T-cell (primary cell): ENCODE measurements around the gene USH2A. TPM values are rescaled to one million over a fixed set of nuclear protein-coding genes. Genes with fewer than 3 reads are reported as not detected.

Source experiments
- ATAC-seq, 4 experiments: fragments of 200-7000 bp in 3 of 4; fragments of 150-1000 bp in 1 of 4; cut with Tn5 transposase; replicated peaks in 1 of 4; 1 replicate in 3 of 4; 2 replicates in 1 of 4; pipeline ENCODE4 v1.10.0; 2021; ENCODE audit warnings: moderate library complexity in 3 of 4, mild to moderate bottlenecking in 2 of 4, moderate number of reproducible peaks in 1 of 4
- CTCF ChIA-PET, 2 donors: fragments of 300-600 bp; sonication (Branson Sonifier 250); formaldehyde crosslinking; loops; one replicate each; lab custom pipeline; 2022; ENCODE audit warnings: antibody characterized with exemption in 2 of 2; lab: Charles Lee
- POLR2A ChIA-PET, 2 donors: fragments of 300-600 bp; sonication (Branson Sonifier 250); formaldehyde crosslinking; loops; one replicate each; lab custom pipeline; 2022; ENCODE audit warnings: antibody characterized with exemption in 2 of 2; lab: Charles Lee
- DNase-seq, 35 experiments: peaks; one replicate each; pipeline versions ENCODE4 v3.0.0 to v3.0.0-alpha.2; 2013 to 2023
- H3K27ac ChIP-seq: one replicate; pipeline ENCODE4 v1.5.1; 2013; ENCODE audit warnings: low read length
- H3K27me3 ChIP-seq, 2 experiments: replicated peaks in 1 of 2; 1 replicate in 1 of 2; 2 replicates in 1 of 2; pipeline versions ENCODE4 v1.6.1 to v1.7.0; 2013; ENCODE audit warnings: low read length in 1 of 2, mixed read lengths in 1 of 2; ENCODE audit not compliant: control insufficient read depth in 2 of 2, insufficient read depth in 2 of 2; ENCODE audit errors: extremely low read depth in 1 of 2
- H3K36me3 ChIP-seq, 2 donors: 1 replicate in 1 of 2; 2 replicates in 1 of 2; pipeline versions ENCODE4 v1.6.1 to v1.7.0; 2013; ENCODE audit warnings: low read length in 1 of 2; ENCODE audit not compliant: control insufficient read depth in 2 of 2, insufficient read depth in 1 of 2; ENCODE audit errors: extremely low read depth in 1 of 2
- H3K4me1 ChIP-seq, 2 experiments: 1 replicate in 1 of 2; 2 replicates in 1 of 2; pipeline versions ENCODE4 v1.6.1 to v1.7.0; 2013; ENCODE audit warnings: low read length in 2 of 2, mixed read lengths in 1 of 2; ENCODE audit not compliant: insufficient read depth in 2 of 2, control insufficient read depth in 1 of 2; ENCODE audit errors: extremely low read depth in 1 of 2
- H3K4me3 ChIP-seq, 2 donors: 1 replicate in 1 of 2; 2 replicates in 1 of 2; pipeline versions ENCODE4 v1.5.1 to v1.7.0; 2013; ENCODE audit warnings: mild to moderate bottlenecking in 2 of 2, low read length in 1 of 2, moderate library complexity in 1 of 2; ENCODE audit not compliant: control insufficient read depth in 1 of 2; ENCODE audit errors: extremely low read depth in 1 of 2
- H3K9me3 ChIP-seq: 2 replicates; pipeline ENCODE4 v1.7.0; 2013
- H3K27ac Mint-ChIP-seq, 2 donors: one replicate each; pipeline ENCODE4 v1.8.0; 2020 to 2021; ENCODE audit warnings: mild to moderate bottlenecking in 2 of 2, mixed read lengths in 2 of 2
- H3K27me3 Mint-ChIP-seq, 2 donors: one replicate each; pipeline ENCODE4 v1.8.0; 2021 to 2022; ENCODE audit warnings: mixed read lengths in 2 of 2
- H3K36me3 Mint-ChIP-seq: one replicate; pipeline ENCODE4 v1.8.0; 2021; ENCODE audit warnings: mixed read lengths
- H3K4me1 Mint-ChIP-seq, 3 donors: one replicate each; pipeline ENCODE4 v1.8.0; 2020 to 2022; ENCODE audit warnings: mixed read lengths in 3 of 3, mild to moderate bottlenecking in 1 of 3
- H3K4me3 Mint-ChIP-seq, 3 donors: one replicate each; pipeline ENCODE4 v1.8.0; 2020 to 2022; ENCODE audit warnings: mild to moderate bottlenecking in 3 of 3, mixed read lengths in 3 of 3, moderate library complexity in 3 of 3
- H3K9me3 Mint-ChIP-seq, 3 donors: one replicate each; pipeline ENCODE4 v1.8.0; 2020 to 2022; ENCODE audit warnings: mixed read lengths in 3 of 3
- WGBS: methylation state at CpG from one replicate; pipeline ENCODE4 v1.1.5; 2013; ENCODE audit warnings: missing lambda C conversion rate; ENCODE audit not compliant: insufficient coverage; 5-methylcytosine and 5-hydroxymethylcytosine counted together
- total RNA-seq, 35 experiments: library from RNA in 6 of 35; stranded (reverse) in 6 of 35; fragments of 120-200 nt in 1 of 35; gene quantifications; one replicate each; pipeline versions ENCODE4 v1.2.1 to v1.2.4 and lab custom pipeline; 2013 to 2026

The USH2A gene
- total RNA-seq, 5 donors from 2014 or later (not counting 1 experiment from before 2014, with no cell fraction given) = not detected

- no peak overlapping the region for H3K4me3 ChIP-seq
- H3K4me1 Mint-ChIP-seq = no peaks in the 10 kb centered on the region
- no peak for DNase-seq
- H3K4me3 Mint-ChIP-seq = no peak overlapping the region
- H3K36me3 ChIP-seq = no peaks in the 10 kb centered on the region
- H3K27ac Mint-ChIP-seq = no peak overlapping the region
- H3K9me3 Mint-ChIP-seq = peaks cover 7 to 22% (median 9%) of the 10 kb centered on the region in 3 donors
- no peak overlapping the region for H3K27ac ChIP-seq
- ATAC-seq = no peak
- H3K27me3 ChIP-seq = no peaks in the 10 kb centered on the region
- no peaks in the 10 kb centered on the region for H3K4me1 ChIP-seq
- no peaks in the 10 kb centered on the region for H3K36me3 Mint-ChIP-seq
- no peaks in the 10 kb centered on the region for H3K27me3 Mint-ChIP-seq
- no peaks in the 10 kb centered on the region for H3K9me3 ChIP-seq
- CTCF ChIA-PET = no interaction called here
- POLR2A ChIA-PET = no interaction called here
- WGBS = 20% methylated on average over 1 of the region's 5 CpGs
Observed at GRCh38 chr1:215776336-215776735, 646.9 kb downstream of the USH2A start.

DNA sequence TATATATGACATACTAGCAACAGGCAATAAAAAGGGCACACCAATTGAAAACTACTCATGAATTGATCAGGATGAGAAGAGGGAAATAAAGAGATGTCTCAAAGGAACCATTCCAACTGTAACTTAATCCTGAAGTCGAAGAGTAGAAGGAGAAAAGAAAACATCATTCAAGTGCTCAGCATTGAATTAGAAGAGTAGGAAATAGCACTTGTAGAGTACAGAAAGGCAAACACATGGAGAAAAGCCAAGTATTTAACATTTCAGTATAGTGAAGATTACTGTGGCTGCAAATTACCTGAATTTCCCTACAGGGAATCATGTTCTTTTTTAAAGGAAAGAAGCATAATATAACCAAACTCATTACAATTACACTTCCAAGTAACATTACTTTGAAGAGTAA, 651.1 kb downstream of the USH2A start:
- Mint-ChIP-seq H3K4me3 (no peak overlapping the region), H3K4me1 (no peaks in the 10 kb centered on the region), H3K36me3 (no peaks in the 10 kb centered on the region), H3K9me3 (peaks cover 0 to 18% (median 17%) of the 10 kb centered on the region in 3 donors), H3K27me3 (no peaks in the 10 kb centered on the region), H3K27ac (no peak overlapping the region)
- Histone ChIP-seq H3K4me3 (no peak overlapping the region), H3K4me1 (no peaks in the 10 kb centered on the region), H3K9me3 (no peaks in the 10 kb centered on the region), H3K36me3 (no peaks in the 10 kb centered on the region), H3K27ac (no peak overlapping the region), H3K27me3 (no peaks in the 10 kb centered on the region)
- WGBS = no CpG with 5 or more reads among the region's 1 CpG
- ChIA-PET CTCF (no interaction called here), POLR2A (no interaction called here)
- no peak for DNase-seq
- ATAC-seq = no peak

DNA sequence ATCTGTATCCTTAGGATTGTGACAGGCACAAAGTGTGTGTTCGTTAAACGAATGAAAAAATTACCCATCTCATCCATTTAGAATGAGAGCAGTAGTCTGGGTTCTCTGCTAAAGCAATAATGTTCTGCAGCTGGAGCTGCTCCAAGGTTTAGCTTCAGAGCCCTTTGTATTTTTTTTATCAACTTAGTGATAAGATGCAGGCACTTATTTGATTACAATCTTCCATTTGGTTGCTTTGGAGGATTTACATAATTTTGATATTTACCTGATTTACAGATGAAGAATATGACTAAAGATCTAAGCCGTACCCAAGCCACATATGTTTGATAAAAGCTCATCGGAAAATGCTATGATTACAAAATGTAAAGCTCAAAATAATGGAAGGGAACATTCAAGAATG, 654.9 kb downstream of the USH2A start:
- Mint-ChIP-seq H3K27ac (no peak overlapping the region), H3K4me3 (no peak overlapping the region), H3K4me1 (no peaks in the 10 kb centered on the region), H3K36me3 (no peaks in the 10 kb centered on the region), H3K27me3 (no peaks in the 10 kb centered on the region), H3K9me3 (peaks cover 8 to 18% (median 17%) of the 10 kb centered on the region in 3 donors)
- Histone ChIP-seq H3K9me3 (no peaks in the 10 kb centered on the region), H3K27me3 (no peaks in the 10 kb centered on the region), H3K36me3 (no peaks in the 10 kb centered on the region), H3K4me3 (no peak overlapping the region), H3K27ac (no peak overlapping the region), H3K4me1 (no peaks in the 10 kb centered on the region)
- DNase-seq (no peak), ATAC-seq (no peak)
- ChIA-PET CTCF (no interaction called here), POLR2A (no interaction called here)
- WGBS = 94% methylated on average over 2 of the region's 4 CpGs

GRCh38 chr1:215767761-215768160, 655.5 kb downstream of the USH2A start:
- H3K27ac ChIP-seq = no peak overlapping the region
- H3K4me3 Mint-ChIP-seq = no peak overlapping the region
- no peaks in the 10 kb centered on the region for H3K9me3 ChIP-seq
- no peak overlapping the region for H3K4me3 ChIP-seq
- H3K27me3 ChIP-seq = no peaks in the 10 kb centered on the region
- ChIA-PET POLR2A (no interaction called here), CTCF (no interaction called here)
- ATAC-seq (no peak), DNase-seq (no peak)
- H3K4me1 Mint-ChIP-seq = no peaks in the 10 kb centered on the region
- H3K4me1 ChIP-seq = no peaks in the 10 kb centered on the region
- no peaks in the 10 kb centered on the region for H3K27me3 Mint-ChIP-seq
- no peaks in the 10 kb centered on the region for H3K36me3 ChIP-seq
- peaks cover 11 to 21% (median 19%) of the 10 kb centered on the region in 3 donors for H3K9me3 Mint-ChIP-seq
- H3K36me3 Mint-ChIP-seq = no peaks in the 10 kb centered on the region
- WGBS = no CpG with 5 or more reads among the region's 2 CpGs
- no peak overlapping the region for H3K27ac Mint-ChIP-seq

- peaks cover 11 to 19% (median 17%) of the 10 kb centered on the region in 3 donors for H3K9me3 Mint-ChIP-seq
- H3K27me3 ChIP-seq = no peaks in the 10 kb centered on the region
- no peak overlapping the region for H3K27ac ChIP-seq
- ChIA-PET POLR2A (no interaction called here), CTCF (no interaction called here)
- H3K4me3 ChIP-seq = no peak overlapping the region
- no peaks in the 10 kb centered on the region for H3K4me1 Mint-ChIP-seq
- no CpG with 5 or more reads among the region's 1 CpG for WGBS
- DNase-seq = no peak
- no peaks in the 10 kb centered on the region for H3K36me3 Mint-ChIP-seq
- H3K4me3 Mint-ChIP-seq = no peak overlapping the region
- no peaks in the 10 kb centered on the region for H3K4me1 ChIP-seq
- no peaks in the 10 kb centered on the region for H3K27me3 Mint-ChIP-seq
- no peaks in the 10 kb centered on the region for H3K9me3 ChIP-seq
- no peak overlapping the region for H3K27ac Mint-ChIP-seq
- no peaks in the 10 kb centered on the region for H3K36me3 ChIP-seq
- ATAC-seq = no peak
Observed at GRCh38 chr1:215766521-215766920, 656.7 kb downstream of the USH2A start.

DNA sequence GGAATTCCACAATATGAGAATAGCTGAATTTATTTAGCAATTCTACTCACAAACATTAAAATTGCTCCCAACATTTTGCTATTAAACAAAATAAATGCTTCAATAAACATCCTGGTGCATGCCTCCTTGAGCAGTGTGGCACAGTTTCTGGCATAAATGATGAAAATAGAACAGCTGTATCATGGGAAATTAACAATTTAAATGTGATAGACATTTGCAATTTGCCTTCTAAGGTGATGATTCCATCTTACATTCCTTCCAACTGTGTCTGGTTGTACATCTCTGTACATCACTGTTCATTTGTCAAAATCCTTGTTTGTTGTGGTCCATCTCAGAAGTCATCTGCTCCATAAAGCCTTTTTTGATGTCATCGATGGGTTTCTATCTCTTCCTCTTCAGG, 657.4 kb downstream of the USH2A start:
- Histone ChIP-seq H3K36me3 (no peaks in the 10 kb centered on the region), H3K4me3 (no peak overlapping the region), H3K4me1 (no peaks in the 10 kb centered on the region), H3K27me3 (no peaks in the 10 kb centered on the region), H3K27ac (no peak overlapping the region), H3K9me3 (no peaks in the 10 kb centered on the region)
- ChIA-PET POLR2A (no interaction called here), CTCF (no interaction called here)
- H3K9me3 Mint-ChIP-seq = peaks cover 11 to 19% (median 17%) of the 10 kb centered on the region in 3 donors
- no peak overlapping the region for H3K27ac Mint-ChIP-seq
- H3K27me3 Mint-ChIP-seq = no peaks in the 10 kb centered on the region
- DNase-seq = no peak
- no peak for ATAC-seq
- H3K4me1 Mint-ChIP-seq = no peaks in the 10 kb centered on the region
- no peaks in the 10 kb centered on the region for H3K36me3 Mint-ChIP-seq
- no peak overlapping the region for H3K4me3 Mint-ChIP-seq
- WGBS = 100% methylated on average over 1 of the region's 1 CpG

- no peaks in the 10 kb centered on the region for H3K4me1 ChIP-seq
- DNase-seq (no peak), ATAC-seq (no peak)
- Mint-ChIP-seq H3K36me3 (no peaks in the 10 kb centered on the region), H3K27me3 (no peaks in the 10 kb centered on the region), H3K9me3 (peaks cover 13 to 16% (median 16%) of the 10 kb centered on the region in 3 donors), H3K27ac (no peak overlapping the region), H3K4me1 (no peaks in the 10 kb centered on the region), H3K4me3 (no peak overlapping the region)
- H3K9me3 ChIP-seq = no peaks in the 10 kb centered on the region
- CTCF ChIA-PET = no interaction called here
- WGBS = no CpG with 5 or more reads among the region's 2 CpGs
- no peaks in the 10 kb centered on the region for H3K36me3 ChIP-seq
- H3K27me3 ChIP-seq = no peaks in the 10 kb centered on the region
- no peak overlapping the region for H3K27ac ChIP-seq
- POLR2A ChIA-PET = no interaction called here
- H3K4me3 ChIP-seq = no peak overlapping the region
Observed at GRCh38 chr1:215761446-215761845, 661.8 kb downstream of the USH2A start.
